OCI-LY1 (cell line): ENCODE measurements around the gene KLHDC10.

ENCODE experiments used
- CTCF ChIP-seq: fragments of 200-600 bp; sonication (generic), shearing (Covaris generic); IDR thresholded peaks from 2 replicates; pipeline ENCODE4 v1.5.1; 2017; ENCODE audit warnings: mild to moderate bottlenecking, antibody characterized with exemption, low read length, moderate library complexity, mixed read lengths
- EZH2 ChIP-seq: fragments of 200-600 bp; sonication (generic), shearing (Covaris generic); IDR thresholded peaks from 2 replicates; pipeline ENCODE4 v1.8.0; 2017; ENCODE audit warnings: borderline replicate concordance, mixed run types, mild to moderate bottlenecking, antibody characterized with exemption, low read length, moderate library complexity, mixed read lengths

- TF ChIP-seq CTCF, result no peak
- no peak for TF ChIP-seq EZH2
Measured at GRCh38 chr7:130127404-130127803, 57.1 kb downstream of the KLHDC10 start.
